GM12891 (cell line): Measurements from ENCODE around the gene SULT1A1.
"Not testable (repeated sequence)": the region's sequence is repeated elsewhere in the genome, so short reads cannot be mapped to it uniquely, and the experiment has no call there.

Source experiments
- DNase-seq: peaks from one replicate; pipeline ENCODE4 v3.0.0; 2011; ENCODE audit warnings: low spot score; ENCODE audit not compliant: insufficient read length
- FAIRE-seq: peaks from 2 replicates; lab custom pipeline; 2011; peaks lifted over from hg19 to GRCh38; lab: Jason Lieb, UNC
- PAX5 ChIP-seq: IDR thresholded peaks from 2 replicates; pipeline ENCODE4 v1.6.1; 2011; ENCODE audit warnings: low read length, moderate library complexity, mild to moderate bottlenecking; ENCODE audit not compliant: insufficient read depth, severe bottlenecking
- POLR2A ChIP-seq: IDR thresholded peaks from 2 replicates; pipeline ENCODE4 v1.6.1; 2011; ENCODE audit warnings: low read depth, low read length, control low read depth
- POLR2AphosphoS5 ChIP-seq: IDR thresholded peaks from 2 replicates; pipeline ENCODE4 v1.6.1; 2011; ENCODE audit warnings: low read depth, low read length, control low read depth
- POU2F2 ChIP-seq: IDR thresholded peaks from 2 replicates; pipeline ENCODE4 v1.6.1; 2011; ENCODE audit warnings: low read depth, mild to moderate bottlenecking, control low read depth, low read length, moderate library complexity
- SPI1 ChIP-seq: IDR thresholded peaks from 2 replicates; pipeline ENCODE4 v1.6.1; 2011; ENCODE audit warnings: low read depth, low read length, control low read depth
- TAF1 ChIP-seq: IDR thresholded peaks from 2 replicates; pipeline ENCODE4 v1.6.1; 2011; ENCODE audit warnings: low read depth, low read length, control low read depth

The SULT1A1 gene

DNA sequence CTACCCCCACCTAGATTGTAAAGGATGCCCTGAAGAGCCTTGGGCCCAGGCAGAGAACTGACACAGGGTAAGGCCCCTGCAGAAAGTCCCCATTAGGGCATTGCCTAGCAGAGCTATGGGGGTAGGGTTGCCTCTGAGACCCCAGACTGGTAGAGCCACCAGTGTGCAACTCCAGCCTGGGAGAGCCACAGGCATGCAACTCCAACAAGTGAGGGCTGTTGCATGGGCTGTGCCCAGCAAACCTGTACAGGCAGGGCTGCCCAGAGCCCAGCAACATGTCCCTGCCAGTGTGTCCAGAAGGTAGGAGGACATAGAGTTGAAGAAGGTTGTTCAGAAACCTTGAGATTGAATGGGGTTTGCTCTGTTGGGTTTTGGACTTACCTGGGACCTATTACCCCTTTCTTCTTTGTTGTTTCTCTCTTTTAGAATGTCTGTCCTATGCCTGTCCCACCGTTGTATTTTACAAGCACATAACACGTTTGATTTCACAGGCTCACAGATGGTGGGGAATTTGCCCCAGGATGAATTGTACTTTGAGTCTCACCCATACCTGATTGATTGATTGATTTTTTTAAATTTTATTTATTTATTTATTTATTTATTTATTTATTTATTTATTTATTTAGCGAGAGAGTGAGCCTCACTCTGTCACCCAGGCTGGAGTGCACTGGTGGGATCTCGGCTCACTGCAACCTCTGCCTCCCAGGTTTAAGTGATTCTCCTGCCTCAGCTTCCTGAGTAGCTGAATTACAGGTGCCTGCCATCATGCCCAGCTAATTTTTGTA lies 39.7 kb downstream of the SULT1A1 start:
- FAIRE-seq: no peak
- no peak for TF ChIP-seq TAF1
- TF ChIP-seq POLR2A: no peak
- no peak for TF ChIP-seq POU2F2
- TF ChIP-seq POLR2AphosphoS5: no peak
- TF ChIP-seq PAX5: no peak
- TF ChIP-seq SPI1: no peak
- DNase-seq: no peak

- no peak for TF ChIP-seq PAX5
- TF ChIP-seq TAF1: no peak
- TF ChIP-seq POLR2AphosphoS5: no peak
- no peak for TF ChIP-seq POU2F2
- TF ChIP-seq POLR2A: no peak
- TF ChIP-seq SPI1: no peak
- FAIRE-seq: no peak
- DNase-seq: no peak
Measured at GRCh38 chr16:28569021-28569420, 40.8 kb downstream of the SULT1A1 start.

GRCh38 chr16:28567292-28567691 lies 42.6 kb downstream of the SULT1A1 start:
- DNase-seq (no peak), FAIRE-seq (no peak)
- no peak for TF ChIP-seq POU2F2
- TF ChIP-seq POLR2AphosphoS5: no peak
- no peak for TF ChIP-seq SPI1
- no peak for TF ChIP-seq POLR2A
- TF ChIP-seq PAX5: no peak
- no peak for TF ChIP-seq TAF1

DNA sequence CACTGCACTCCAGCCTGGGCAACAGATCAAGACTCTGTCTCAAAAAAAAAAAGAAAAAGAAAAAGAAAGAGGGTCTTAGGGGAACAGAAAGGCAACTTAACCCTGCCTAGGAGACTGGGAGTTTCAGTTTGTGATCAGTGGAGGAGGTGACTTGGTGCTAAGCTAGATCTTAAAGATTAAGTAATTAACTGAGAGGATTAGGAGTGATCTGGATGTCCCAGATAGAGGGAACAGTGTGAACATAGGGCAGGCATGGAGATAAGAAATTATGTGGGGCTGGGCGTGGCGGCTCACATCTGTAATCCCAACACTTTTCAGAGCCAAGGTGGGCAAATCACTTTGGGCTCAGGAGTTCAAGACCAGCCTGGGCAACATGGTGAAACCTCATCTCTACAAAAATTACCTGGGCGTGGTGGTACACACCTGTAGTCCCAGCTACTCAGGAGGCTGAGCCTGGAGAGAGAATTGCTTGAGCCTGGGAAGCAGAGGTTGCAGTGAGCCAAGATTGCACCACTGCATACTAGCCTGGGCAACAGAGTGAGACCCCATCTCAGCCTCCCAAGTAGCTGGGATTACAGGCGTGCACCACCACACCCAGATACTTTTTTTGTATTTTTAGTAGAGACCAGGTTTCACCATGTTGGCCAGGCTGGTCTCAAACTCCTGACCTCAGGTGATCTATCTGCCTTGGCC lies 43.5 kb downstream of the SULT1A1 start:
- not testable (repeated sequence) for FAIRE-seq

GRCh38 chr16:28563218-28563617 lies 46.6 kb downstream of the SULT1A1 start:
- FAIRE-seq (no peak), DNase-seq (no peak)
- TF ChIP-seq POU2F2: no peak
- TF ChIP-seq SPI1: no peak
- TF ChIP-seq TAF1: no peak
- TF ChIP-seq POLR2AphosphoS5: no peak
- TF ChIP-seq POLR2A: no peak
- no peak for TF ChIP-seq PAX5

More for the DNA sequence above, 43.5 kb downstream of the SULT1A1 start:
- not testable (repeated sequence) for DNase-seq

GRCh38 chr16:28562199-28562598 lies 47.6 kb downstream of the SULT1A1 start:
- no peak for TF ChIP-seq SPI1
- no peak for TF ChIP-seq PAX5
- no peak for TF ChIP-seq POLR2A
- TF ChIP-seq TAF1: no peak
- no peak for TF ChIP-seq POLR2AphosphoS5
- no peak for TF ChIP-seq POU2F2
- FAIRE-seq (no peak), DNase-seq (no peak)

DNA sequence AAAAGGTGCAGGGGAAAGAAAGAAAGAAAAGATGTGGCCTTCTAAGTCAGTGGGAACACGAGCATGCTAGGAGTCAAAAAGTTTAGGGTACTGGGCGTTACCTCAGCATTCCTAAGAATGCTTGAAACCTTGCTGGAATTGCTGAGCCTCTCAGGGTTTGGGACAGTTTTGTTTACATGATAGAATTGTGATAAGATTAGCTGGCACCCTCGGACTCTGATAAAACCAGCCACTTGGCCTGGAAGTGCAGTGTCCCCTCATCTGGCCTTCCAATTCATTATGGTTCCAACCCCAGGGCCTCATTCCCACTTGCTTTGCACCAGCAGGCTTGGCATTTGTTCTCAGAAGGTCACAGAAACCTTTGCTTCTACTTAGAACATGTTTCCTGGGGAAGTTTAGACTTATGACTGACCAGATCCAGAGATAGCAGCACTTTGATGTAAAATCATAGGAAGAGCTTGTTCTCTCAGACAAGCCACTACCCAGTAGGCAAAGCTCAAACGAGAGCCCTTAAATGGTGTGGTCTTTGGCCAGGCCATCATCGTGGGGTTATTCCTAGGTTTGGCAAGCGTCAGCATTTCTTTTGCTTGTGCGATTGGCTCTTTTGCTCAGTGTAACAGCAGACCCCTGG lies 48.2 kb downstream of the SULT1A1 start:
- no peak for FAIRE-seq
- TF ChIP-seq POU2F2 (no peak), PAX5 (no peak), POLR2A (no peak), TAF1 (no peak), SPI1 (no peak), POLR2AphosphoS5 (no peak)
- no peak for DNase-seq

DNA sequence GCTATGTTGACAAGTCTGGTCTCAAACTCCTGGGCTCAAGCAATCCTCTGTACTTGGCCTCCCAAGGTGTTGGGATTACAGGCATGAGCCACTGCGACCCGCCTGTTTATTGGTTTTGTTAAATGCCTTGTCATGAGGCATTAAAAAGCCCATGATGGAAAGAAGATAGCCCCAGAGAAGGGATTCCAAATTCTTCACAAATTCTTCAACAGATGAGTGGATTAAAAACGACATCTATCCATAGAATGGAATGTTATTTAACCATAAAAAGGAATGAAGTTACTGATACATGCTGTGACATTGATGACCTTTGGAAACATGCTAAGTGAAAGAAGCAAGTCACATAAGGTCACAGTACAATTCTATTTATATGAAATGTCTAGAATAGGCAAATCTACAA lies 51.4 kb downstream of the SULT1A1 start:
- DNase-seq (no peak), FAIRE-seq (no peak)
- no peak for TF ChIP-seq POLR2AphosphoS5
- TF ChIP-seq SPI1: no peak
- TF ChIP-seq PAX5: no peak
- no peak for TF ChIP-seq POLR2A
- no peak for TF ChIP-seq TAF1
- no peak for TF ChIP-seq POU2F2

DNA sequence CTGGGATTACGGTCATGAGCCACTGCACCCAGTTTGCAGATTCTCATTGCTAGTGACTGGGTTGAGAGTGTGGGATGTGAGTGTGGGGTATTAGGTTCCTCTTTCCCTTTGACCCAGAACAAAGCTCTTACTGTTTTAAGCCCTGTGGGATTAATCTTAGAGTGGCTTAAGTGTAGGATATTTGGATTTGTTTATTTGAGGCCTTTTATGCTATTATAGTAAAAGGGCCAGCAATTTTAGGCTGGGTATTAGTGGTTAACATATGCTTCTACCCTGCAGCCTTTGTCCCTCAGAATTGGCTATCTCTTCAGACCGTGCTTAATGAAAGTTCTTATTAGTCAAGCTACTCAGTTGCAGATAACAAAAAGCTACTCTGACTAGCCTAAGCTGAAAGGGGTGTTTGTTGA lies 52.9 kb downstream of the SULT1A1 start:
- FAIRE-seq (no peak), DNase-seq (no peak)
- TF ChIP-seq PAX5: no peak
- TF ChIP-seq POLR2AphosphoS5: no peak
- no peak for TF ChIP-seq POLR2A
- no peak for TF ChIP-seq TAF1
- TF ChIP-seq SPI1: no peak
- no peak for TF ChIP-seq POU2F2

- DNase-seq (no peak), FAIRE-seq (no peak)
- TF ChIP-seq TAF1 (no peak), POLR2A (no peak), POLR2AphosphoS5 (no peak), POU2F2 (no peak), SPI1 (no peak), PAX5 (no peak)
Measured at GRCh38 chr16:28555561-28555960, 54.3 kb downstream of the SULT1A1 start.
